Right lobe of liver (tissue), 6 donors: Measurements from ENCODE around the gene CORO2A. TPM values are rescaled to one million over a fixed set of nuclear protein-coding genes. Genes with fewer than 3 reads are reported as not detected.
A peak's percentile ranks its signal among the peaks of the same experiment; 100 is the strongest.

Source experiments
- ATAC-seq, 4 donors: fragments of 200-7000 bp; cut with Tn5 transposase; one replicate each; pipeline ENCODE4 v1.9.1; 2020; ENCODE audit warnings: mild to moderate bottlenecking in 4 of 4, moderate library complexity in 4 of 4
- DNase-seq, 3 donors: peaks; one replicate each; pipeline ENCODE4 v3.0.0-alpha.2; 2020
- H3K27ac ChIP-seq, 3 donors: fragments of 200-600 bp; one replicate each; pipeline ENCODE4 v1.8.0; 2022
- H3K27me3 ChIP-seq, 2 donors: fragments of 200-600 bp; one replicate each; pipeline ENCODE4 v1.8.0; 2022
- H3K36me3 ChIP-seq, 4 donors: fragments of 200-600 bp; sonication (generic) in 1 of 4; one replicate each; pipeline versions ENCODE4 v1.5.1 to v1.8.0; 2017 to 2022; ENCODE audit warnings: control low read depth in 1 of 4
- H3K4me1 ChIP-seq, 4 donors: fragments of 200-600 bp; sonication (generic) in 1 of 4; one replicate each; pipeline versions ENCODE4 v1.5.1 to v1.8.0; 2017 to 2022; ENCODE audit warnings: control low read depth in 1 of 4
- H3K4me3 ChIP-seq, 3 donors: fragments of 200-600 bp; one replicate each; pipeline ENCODE4 v1.8.0; 2022
- H3K9me3 ChIP-seq, 4 donors: fragments of 200-600 bp; sonication (generic) in 1 of 4; one replicate each; pipeline versions ENCODE4 v1.5.1 to v1.8.0; 2017 to 2022; ENCODE audit warnings: control low read depth in 1 of 4
- POLR2A ChIP-seq: fragments of 450-650 bp; IDR thresholded peaks from one replicate; pipeline ENCODE4 v1.6.1; 2017; ENCODE audit warnings: antibody characterized with exemption, mild to moderate bottlenecking
- WGBS: methylation state at CpG from one replicate; pipeline ENCODE4 v1.1.6; 2018; ENCODE audit warnings: low coverage, low lambda C conversion rate; ENCODE audit not compliant: insufficient coverage; ENCODE audit errors: missing lambda C conversion rate; 5-methylcytosine and 5-hydroxymethylcytosine counted together
- intact Hi-C, 2 donors: fragments of 100-400 bp; cut with DNase I; formaldehyde crosslinking; loops; one replicate each; pipeline versions ENCODE4 v1.11.2 to v1.14.1; 2022
- total RNA-seq, 6 experiments: library from RNA; depleted of rRNA in 2 of 6; stranded (reverse); fragments of >200 nt in 2 of 6; fragmentation: NEBNext Ultra II Directional in 3 of 6; extraction: Animal tissue kit (Norgen Biotek cat#: 25700) in 3 of 6; gene quantifications; one replicate each; pipeline versions ENCODE4 v1.1.0 to v1.2.4, GENCODE V29; 2016 to 2023
- TF ChIP-seq, protein P1 (sequence below), 4 donors: fragments of 200-600 bp in 3 of 4; fragments of 450-650 bp in 1 of 4; IDR thresholded peaks; one replicate each; pipeline versions ENCODE4 v1.5.1 to v1.8.0; 2016 to 2022; ENCODE audit warnings: antibody characterized with exemption in 4 of 4, mild to moderate bottlenecking in 2 of 4
- donor health status: DM: no; HTN: yes; CAD: no.
- donor health status: DM: no; HTN: no; CAD: no.
- donor health status: DM: no; HTN: no; CAD: no.
- donor health status: DM: no; HTN: yes; CAD: no.
- donor health status: DM: no; HTN: yes; CAD: no.

CORO2A gene
- total RNA-seq, 6 experiments from 2014 or later = 0.67 to 6.2 (median 3.3) TPM

DNA sequence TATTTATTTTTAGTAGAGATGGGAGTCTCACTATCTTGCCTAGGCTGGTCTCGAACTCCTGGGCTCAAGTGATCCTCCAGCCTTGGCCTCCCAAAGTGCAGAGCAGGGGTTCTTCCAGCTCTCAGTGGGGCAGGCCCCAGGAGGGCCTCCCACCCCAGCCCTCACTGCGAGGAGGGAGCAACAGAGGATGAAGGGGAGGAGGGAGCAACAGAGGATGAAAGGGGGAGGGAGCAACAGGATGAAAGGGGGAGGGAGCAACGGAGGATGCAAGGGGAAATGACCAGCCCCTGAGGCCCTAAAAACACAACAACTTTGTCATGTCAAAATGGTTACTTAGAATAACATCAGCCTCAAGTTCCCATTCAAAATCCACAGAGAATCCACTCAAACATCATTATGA is 83.4 kb downstream of the CORO2A start:
- no peak overlapping the region for H3K4me3 ChIP-seq
- peaks cover 0 to 21% (median 9%) of the 10 kb centered on the region in 4 donors for H3K4me1 ChIP-seq
- no peak for TF ChIP-seq POLR2A
- TF ChIP-seq, protein P1, sequence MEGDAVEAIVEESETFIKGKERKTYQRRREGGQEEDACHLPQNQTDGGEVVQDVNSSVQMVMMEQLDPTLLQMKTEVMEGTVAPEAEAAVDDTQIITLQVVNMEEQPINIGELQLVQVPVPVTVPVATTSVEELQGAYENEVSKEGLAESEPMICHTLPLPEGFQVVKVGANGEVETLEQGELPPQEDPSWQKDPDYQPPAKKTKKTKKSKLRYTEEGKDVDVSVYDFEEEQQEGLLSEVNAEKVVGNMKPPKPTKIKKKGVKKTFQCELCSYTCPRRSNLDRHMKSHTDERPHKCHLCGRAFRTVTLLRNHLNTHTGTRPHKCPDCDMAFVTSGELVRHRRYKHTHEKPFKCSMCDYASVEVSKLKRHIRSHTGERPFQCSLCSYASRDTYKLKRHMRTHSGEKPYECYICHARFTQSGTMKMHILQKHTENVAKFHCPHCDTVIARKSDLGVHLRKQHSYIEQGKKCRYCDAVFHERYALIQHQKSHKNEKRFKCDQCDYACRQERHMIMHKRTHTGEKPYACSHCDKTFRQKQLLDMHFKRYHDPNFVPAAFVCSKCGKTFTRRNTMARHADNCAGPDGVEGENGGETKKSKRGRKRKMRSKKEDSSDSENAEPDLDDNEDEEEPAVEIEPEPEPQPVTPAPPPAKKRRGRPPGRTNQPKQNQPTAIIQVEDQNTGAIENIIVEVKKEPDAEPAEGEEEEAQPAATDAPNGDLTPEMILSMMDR (IDR thresholded peaks at IDR 0.05) = no peak
- 61% methylated on average over 3 of the region's 3 CpGs for WGBS
- intact Hi-C loops = no loop called here
- H3K9me3 ChIP-seq = no peaks in the 10 kb centered on the region
- ATAC-seq = no peak
- DNase-seq = no peak
- H3K27ac ChIP-seq = peak overlapping the region in 2 of 3 donors; percentile 47 to 60
- peaks cover 0 to 7% (median 3%) of the 10 kb centered on the region in 4 donors for H3K36me3 ChIP-seq
- H3K27me3 ChIP-seq = no peaks in the 10 kb centered on the region

DNA sequence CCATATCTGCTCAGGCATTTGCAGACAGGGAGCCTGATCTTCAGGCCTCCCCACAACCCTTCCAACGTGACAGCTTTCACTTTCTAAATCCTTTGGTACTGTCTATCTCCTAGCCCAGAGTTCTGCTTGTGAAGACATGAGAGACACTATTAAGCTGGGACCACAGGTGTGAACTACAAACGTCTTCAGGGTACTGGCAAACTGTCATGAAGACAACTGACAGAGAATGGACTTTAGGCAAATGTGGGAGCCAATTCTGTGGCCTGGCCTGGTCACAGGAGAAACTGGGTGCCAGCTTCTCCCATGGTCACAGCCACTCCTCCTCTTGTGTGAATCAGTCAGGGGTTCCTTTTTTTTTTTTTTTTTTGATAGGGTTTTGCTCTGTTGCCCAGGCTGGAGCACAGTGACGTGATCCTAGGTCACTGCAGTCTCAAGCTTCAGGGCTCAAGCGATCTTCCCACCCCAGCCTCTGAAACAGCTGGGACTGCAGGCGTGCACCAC is 83.9 kb downstream of the CORO2A start:
- no peaks in the 10 kb centered on the region for H3K9me3 ChIP-seq
- H3K4me3 ChIP-seq = no peak overlapping the region
- 47% methylated on average over 5 of the region's 5 CpGs for WGBS
- H3K36me3 ChIP-seq = peaks cover 0 to 7% (median 3%) of the 10 kb centered on the region in 4 donors
- H3K27ac ChIP-seq = peak overlapping the region; percentile 28 to 60 (median 47)
- peak; percentile 59 to 71 (median 66) for ATAC-seq
- no peak for DNase-seq
- peaks cover 0 to 21% (median 9%) of the 10 kb centered on the region in 4 donors for H3K4me1 ChIP-seq
- TF ChIP-seq, protein P1 (IDR thresholded peaks at IDR 0.05) = no peak
- TF ChIP-seq POLR2A = no peak
- intact Hi-C loops = no loop called here
- H3K27me3 ChIP-seq = no peaks in the 10 kb centered on the region

DNA sequence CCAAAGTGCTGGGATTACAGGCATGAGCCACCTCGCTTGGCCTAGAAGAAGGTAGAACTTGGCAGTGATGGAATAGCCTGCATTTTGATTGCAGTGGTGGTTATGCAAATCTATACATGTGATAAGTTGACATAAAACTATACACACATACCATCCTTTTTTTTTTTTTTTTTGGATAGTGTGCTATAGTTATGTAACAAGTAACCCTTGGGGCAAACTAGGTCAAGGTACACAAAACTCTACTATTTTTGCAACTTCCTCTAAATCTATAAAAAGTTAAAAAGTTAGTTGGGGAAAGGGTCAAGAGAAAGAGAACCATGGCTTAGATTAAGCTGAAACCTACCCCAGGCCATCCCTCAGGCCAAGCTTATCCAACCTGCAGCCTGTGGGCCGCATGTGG is 84.5 kb downstream of the CORO2A start:
- 12% methylated on average over 1 of the region's 2 CpGs for WGBS
- Histone ChIP-seq H3K27me3 (no peaks in the 10 kb centered on the region), H3K9me3 (no peaks in the 10 kb centered on the region), H3K4me1 (peaks cover 0 to 21% (median 9%) of the 10 kb centered on the region in 4 donors), H3K4me3 (no peak overlapping the region), H3K27ac (peak overlapping the region; percentile 28 to 60 (median 47)), H3K36me3 (peaks cover 0 to 7% (median 3%) of the 10 kb centered on the region in 4 donors)
- ATAC-seq (peak in 3 of 4 donors; percentile 13 to 55 (median 30)), DNase-seq (no peak)
- intact Hi-C loops = no loop called here
- TF ChIP-seq, protein P1 (IDR thresholded peaks at IDR 0.05) = no peak
- TF ChIP-seq POLR2A = no peak

DNA sequence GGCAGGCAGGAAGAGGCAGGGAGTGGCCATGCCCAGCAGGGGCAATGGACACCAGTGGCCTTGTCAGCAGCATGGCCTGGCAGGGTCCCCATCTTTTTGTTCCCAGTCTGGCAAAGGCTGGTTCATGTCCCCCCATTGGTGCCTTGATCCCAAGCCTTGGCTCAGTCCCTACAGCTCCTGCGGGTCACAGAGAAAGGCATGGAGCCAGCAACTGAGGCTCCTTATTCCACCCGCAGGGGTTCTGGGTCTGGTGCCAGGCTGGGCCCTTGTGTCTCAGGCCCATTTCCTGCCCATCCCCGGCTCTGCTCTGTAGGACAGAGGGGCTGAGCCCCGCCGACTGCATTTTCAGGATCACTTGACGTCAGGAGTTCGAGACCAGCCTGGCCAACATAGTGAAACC is 87.4 kb downstream of the CORO2A start:
- intact Hi-C loops = no loop called here
- no peak overlapping the region for H3K4me3 ChIP-seq
- peak in 1 of 4 donors; percentile 9 for ATAC-seq
- H3K27ac ChIP-seq = peak overlapping the region in 1 of 3 donors; percentile 13
- WGBS = 100% methylated on average over 1 of the region's 7 CpGs
- TF ChIP-seq, protein P1 (IDR thresholded peaks at IDR 0.05) = no peak
- no peak for TF ChIP-seq POLR2A
- no peaks in the 10 kb centered on the region for H3K9me3 ChIP-seq
- peaks cover 0 to 7% (median 3%) of the 10 kb centered on the region in 4 donors for H3K36me3 ChIP-seq
- no peaks in the 10 kb centered on the region for H3K27me3 ChIP-seq
- H3K4me1 ChIP-seq = peaks cover 0 to 21% (median 9%) of the 10 kb centered on the region in 4 donors
- DNase-seq = no peak
